GM12878 (cell line): ENCODE results near the gene PATL1.

ENCODE experiments used
- BMI1 ChIP-seq: fragments of 450-650 bp; IDR thresholded peaks from 2 replicates; pipeline ENCODE4 v1.6.1; 2016; ENCODE audit warnings: mild to moderate bottlenecking, moderate library complexity, borderline replicate concordance
- CEBPB ChIP-seq, 2 experiments: fragments of 150-350 bp in 1 of 2; IDR thresholded peaks; 2 replicates each; pipeline ENCODE4 v1.6.1; 2012 to 2014; ENCODE audit warnings: low read depth in 2 of 2, low read length in 2 of 2, borderline replicate concordance in 1 of 2, inconsistent platforms in 1 of 2
- CHD1 ChIP-seq: IDR thresholded peaks from 2 replicates; pipeline ENCODE4 v1.6.1; 2012; ENCODE audit warnings: low read depth, low read length, improper control_type of control experiment
- MXI1 ChIP-seq: fragments of 150-350 bp; IDR thresholded peaks from 2 replicates; pipeline ENCODE4 v1.6.1; 2011; ENCODE audit warnings: low read depth, mild to moderate bottlenecking, inconsistent platforms, low read length, improper control_type of control experiment
- POLR2A ChIP-seq: IDR thresholded peaks from 2 replicates; pipeline ENCODE4 v1.6.1; 2011; ENCODE audit warnings: low read depth, mild to moderate bottlenecking, low read length
- POLR2AphosphoS2 ChIP-seq: IDR thresholded peaks from 2 replicates; pipeline ENCODE4 v1.6.1; 2011; ENCODE audit warnings: low read depth, mild to moderate bottlenecking, low read length, improper control_type of control experiment, moderate library complexity
- RFX5 ChIP-seq: IDR thresholded peaks from 2 replicates; pipeline ENCODE4 v1.6.1; 2011; ENCODE audit warnings: low read depth, low read length, improper control_type of control experiment
- SMC3 ChIP-seq: IDR thresholded peaks from 2 replicates; pipeline ENCODE4 v1.6.1; 2011; ENCODE audit warnings: low read length, improper control_type of control experiment, borderline replicate concordance
- SP1 ChIP-seq: IDR thresholded peaks from one replicate; pipeline ENCODE4 v1.6.1; 2011; ENCODE audit warnings: low read depth, low read length
- TF ChIP-seq, protein P1 (sequence below), 3 experiments: IDR thresholded peaks in 2 of 3; conservative IDR thresholded peaks in 1 of 3; 2 replicates each; pipeline ENCODE4 v1.5.1; 2011; ENCODE audit warnings: low read depth in 3 of 3, low read length in 3 of 3, mild to moderate bottlenecking in 3 of 3, control low read depth in 2 of 3, moderate library complexity in 2 of 3, inconsistent platforms in 1 of 3, mixed read lengths in 1 of 3; ENCODE audit not compliant: control insufficient read depth in 2 of 3, insufficient read depth in 1 of 3; ENCODE audit errors: extremely low read depth in 1 of 3
- TF ChIP-seq, protein P2 (sequence below): fragments of 450-650 bp; IDR thresholded peaks from 2 replicates; pipeline ENCODE4 v1.6.1; 2017; ENCODE audit warnings: mild to moderate bottlenecking, moderate library complexity

DNA sequence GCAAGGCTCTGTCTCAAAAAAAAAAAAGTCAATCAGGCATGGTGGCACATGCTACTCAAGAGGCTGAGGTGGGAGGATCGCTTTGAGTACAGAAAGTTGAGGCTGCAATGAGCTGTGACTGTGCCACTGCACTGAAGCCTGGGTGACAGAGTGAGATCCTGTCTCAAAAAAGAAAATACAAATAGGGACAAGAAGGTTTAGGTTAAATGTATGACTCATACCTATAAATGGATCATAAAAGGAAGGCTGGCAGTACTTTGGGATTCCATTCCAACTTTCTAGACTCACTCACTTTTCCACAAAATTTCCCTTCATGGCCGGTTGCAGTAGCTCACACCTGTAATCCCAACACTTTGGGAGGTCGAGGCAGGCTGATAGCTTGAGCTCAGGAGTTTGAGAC lies 27.7 kb downstream of the PATL1 start:
- TF ChIP-seq, protein P1, sequence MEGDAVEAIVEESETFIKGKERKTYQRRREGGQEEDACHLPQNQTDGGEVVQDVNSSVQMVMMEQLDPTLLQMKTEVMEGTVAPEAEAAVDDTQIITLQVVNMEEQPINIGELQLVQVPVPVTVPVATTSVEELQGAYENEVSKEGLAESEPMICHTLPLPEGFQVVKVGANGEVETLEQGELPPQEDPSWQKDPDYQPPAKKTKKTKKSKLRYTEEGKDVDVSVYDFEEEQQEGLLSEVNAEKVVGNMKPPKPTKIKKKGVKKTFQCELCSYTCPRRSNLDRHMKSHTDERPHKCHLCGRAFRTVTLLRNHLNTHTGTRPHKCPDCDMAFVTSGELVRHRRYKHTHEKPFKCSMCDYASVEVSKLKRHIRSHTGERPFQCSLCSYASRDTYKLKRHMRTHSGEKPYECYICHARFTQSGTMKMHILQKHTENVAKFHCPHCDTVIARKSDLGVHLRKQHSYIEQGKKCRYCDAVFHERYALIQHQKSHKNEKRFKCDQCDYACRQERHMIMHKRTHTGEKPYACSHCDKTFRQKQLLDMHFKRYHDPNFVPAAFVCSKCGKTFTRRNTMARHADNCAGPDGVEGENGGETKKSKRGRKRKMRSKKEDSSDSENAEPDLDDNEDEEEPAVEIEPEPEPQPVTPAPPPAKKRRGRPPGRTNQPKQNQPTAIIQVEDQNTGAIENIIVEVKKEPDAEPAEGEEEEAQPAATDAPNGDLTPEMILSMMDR (IDR thresholded peaks at IDR 0.05 in 2 of 3, conservative IDR thresholded peaks at IDR 0.05 in 1 of 3; ENCODE audit: control insufficient read depth in 2 of 3, extremely low read depth in 1 of 3, insufficient read depth in 1 of 3, low read depth in 3 of 3, low read length in 3 of 3): no peak
- TF ChIP-seq CHD1 (no peak), CEBPB (IDR thresholded peaks at IDR 0.05; ENCODE audit: borderline replicate concordance in 1 of 2, low read depth in 2 of 2, low read length in 2 of 2) (no peak), MXI1 (no peak), SMC3 (no peak), POLR2AphosphoS2 (no peak), RFX5 (no peak), SP1 (no peak), POLR2A (no peak), BMI1 (no peak)
- TF ChIP-seq, protein P2, sequence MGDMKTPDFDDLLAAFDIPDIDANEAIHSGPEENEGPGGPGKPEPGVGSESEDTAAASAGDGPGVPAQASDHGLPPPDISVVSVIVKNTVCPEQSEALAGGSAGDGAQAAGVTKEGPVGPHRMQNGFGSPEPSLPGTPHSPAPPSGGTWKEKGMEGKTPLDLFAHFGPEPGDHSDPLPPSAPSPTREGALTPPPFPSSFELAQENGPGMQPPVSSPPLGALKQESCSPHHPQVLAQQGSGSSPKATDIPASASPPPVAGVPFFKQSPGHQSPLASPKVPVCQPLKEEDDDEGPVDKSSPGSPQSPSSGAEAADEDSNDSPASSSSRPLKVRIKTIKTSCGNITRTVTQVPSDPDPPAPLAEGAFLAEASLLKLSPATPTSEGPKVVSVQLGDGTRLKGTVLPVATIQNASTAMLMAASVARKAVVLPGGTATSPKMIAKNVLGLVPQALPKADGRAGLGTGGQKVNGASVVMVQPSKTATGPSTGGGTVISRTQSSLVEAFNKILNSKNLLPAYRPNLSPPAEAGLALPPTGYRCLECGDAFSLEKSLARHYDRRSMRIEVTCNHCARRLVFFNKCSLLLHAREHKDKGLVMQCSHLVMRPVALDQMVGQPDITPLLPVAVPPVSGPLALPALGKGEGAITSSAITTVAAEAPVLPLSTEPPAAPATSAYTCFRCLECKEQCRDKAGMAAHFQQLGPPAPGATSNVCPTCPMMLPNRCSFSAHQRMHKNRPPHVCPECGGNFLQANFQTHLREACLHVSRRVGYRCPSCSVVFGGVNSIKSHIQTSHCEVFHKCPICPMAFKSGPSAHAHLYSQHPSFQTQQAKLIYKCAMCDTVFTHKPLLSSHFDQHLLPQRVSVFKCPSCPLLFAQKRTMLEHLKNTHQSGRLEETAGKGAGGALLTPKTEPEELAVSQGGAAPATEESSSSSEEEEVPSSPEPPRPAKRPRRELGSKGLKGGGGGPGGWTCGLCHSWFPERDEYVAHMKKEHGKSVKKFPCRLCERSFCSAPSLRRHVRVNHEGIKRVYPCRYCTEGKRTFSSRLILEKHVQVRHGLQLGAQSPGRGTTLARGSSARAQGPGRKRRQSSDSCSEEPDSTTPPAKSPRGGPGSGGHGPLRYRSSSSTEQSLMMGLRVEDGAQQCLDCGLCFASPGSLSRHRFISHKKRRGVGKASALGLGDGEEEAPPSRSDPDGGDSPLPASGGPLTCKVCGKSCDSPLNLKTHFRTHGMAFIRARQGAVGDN: no peak
